Natural killer cell (primary cell): ENCODE results near the gene IMP4. TPM values are rescaled to one million over a fixed set of nuclear protein-coding genes. Genes with fewer than 3 reads are reported as not detected.

ENCODE experiments used
- ATAC-seq, 3 donors: fragments of 150-1000 bp in 2 of 3; fragments of 200-7000 bp in 1 of 3; cut with Tn5 transposase; 1 replicate in 1 of 3; 2 replicates in 2 of 3; pipeline ENCODE4 v1.10.0; 2021; ENCODE audit warnings: mild to moderate bottlenecking in 2 of 3, moderate library complexity in 2 of 3
- DNase-seq, 2 donors: peaks; one replicate each; pipeline versions ENCODE4 v3.0.0 to v3.0.0-alpha.2; 2013 to 2021; ENCODE audit warnings: mixed read lengths in 1 of 2
- H3K27ac ChIP-seq: one replicate; pipeline ENCODE4 v1.5.1; 2013; ENCODE audit warnings: mild to moderate bottlenecking, low read length
- H3K27me3 ChIP-seq: one replicate; pipeline ENCODE4 v1.6.1; 2013; ENCODE audit warnings: low read length; ENCODE audit not compliant: control insufficient read depth, insufficient read depth
- H3K36me3 ChIP-seq: one replicate; pipeline ENCODE4 v1.6.1; 2013; ENCODE audit warnings: low read length; ENCODE audit not compliant: control insufficient read depth, insufficient read depth
- H3K4me1 ChIP-seq: one replicate; pipeline ENCODE4 v1.6.1; 2013; ENCODE audit warnings: low read length; ENCODE audit not compliant: control insufficient read depth, insufficient read depth
- H3K4me3 ChIP-seq: one replicate; pipeline ENCODE4 v1.5.1; 2013; ENCODE audit warnings: low read length
- H3K9me3 ChIP-seq: one replicate; pipeline ENCODE4 v1.6.1; 2013; ENCODE audit warnings: low read length; ENCODE audit not compliant: control insufficient read depth, insufficient read depth
- H3K27ac Mint-ChIP-seq, 2 donors: one replicate each; pipeline ENCODE4 v1.8.0; 2022; ENCODE audit warnings: mild to moderate bottlenecking in 2 of 2, mixed read lengths in 2 of 2, moderate library complexity in 1 of 2
- H3K27me3 Mint-ChIP-seq, 2 donors: one replicate each; pipeline ENCODE4 v1.8.0; 2022; ENCODE audit warnings: low read depth in 2 of 2, mixed read lengths in 2 of 2
- H3K36me3 Mint-ChIP-seq: one replicate; pipeline ENCODE4 v1.8.0; 2022; ENCODE audit warnings: mixed read lengths
- H3K4me1 Mint-ChIP-seq, 2 donors: one replicate each; pipeline ENCODE4 v1.8.0; 2022; ENCODE audit warnings: mixed read lengths in 2 of 2
- H3K4me3 Mint-ChIP-seq: one replicate; pipeline ENCODE4 v1.8.0; 2022; ENCODE audit warnings: mild to moderate bottlenecking, moderate library complexity, mixed read lengths
- H3K9me3 Mint-ChIP-seq, 2 donors: one replicate each; pipeline ENCODE4 v1.8.0; 2022; ENCODE audit warnings: mixed read lengths in 2 of 2
- WGBS: methylation state at CpG from one replicate; pipeline ENCODE4 v1.1.7; 2013; ENCODE audit warnings: missing lambda C conversion rate; ENCODE audit not compliant: insufficient coverage; 5-methylcytosine and 5-hydroxymethylcytosine counted together
- intact Hi-C: fragments of 100-400 bp; cut with micrococcal nuclease; formaldehyde crosslinking; loops from one replicate; pipeline ENCODE4 v1.14.2; 2022
- total RNA-seq, 4 donors: library from RNA; stranded (reverse); fragments of 120-200 nt in 1 of 4; gene quantifications; one replicate each; pipeline versions ENCODE4 v1.2.3 to v1.2.4, GENCODE V29; 2013 to 2022
- TF ChIP-seq, protein P1 (sequence below): fragments of 200-600 bp; IDR thresholded peaks from one replicate; pipeline ENCODE4 v1.8.0; 2022; ENCODE audit warnings: antibody characterized with exemption

Gene IMP4
- total RNA-seq, 3 donors from 2014 or later (not counting 1 experiment from before 2014, with no cell fraction given): 60.5 to 80.6 (median 72.9) TPM

DNA sequence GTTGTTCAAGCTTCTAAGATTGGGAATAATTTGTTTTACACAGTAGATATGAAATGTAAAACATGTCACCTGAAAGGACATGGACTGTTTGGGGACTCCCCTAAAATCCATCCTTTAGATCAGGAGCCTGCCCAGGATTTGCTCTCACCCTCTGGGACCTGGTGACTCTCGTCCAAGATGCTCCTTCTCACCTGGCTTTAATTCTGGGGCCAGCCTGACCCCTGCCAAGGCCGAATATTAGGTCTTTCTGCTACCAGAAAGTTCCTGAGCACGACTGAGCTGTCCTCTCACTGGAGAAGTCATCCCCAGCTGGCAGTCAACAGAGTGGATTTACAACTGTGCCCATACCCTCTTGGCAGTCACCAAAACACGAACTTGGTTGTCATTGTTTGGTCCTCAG lies 38.4 kb downstream of the IMP4 start:
- intact Hi-C loops: no loop called here
- Mint-ChIP-seq H3K36me3 (peaks cover 2% of the 10 kb centered on the region), H3K9me3 (no peaks in the 10 kb centered on the region), H3K4me3 (no peak overlapping the region), H3K27ac (peak overlapping the region; percentile 73 to 74), H3K4me1 (peaks cover 60 to 79% of the 10 kb centered on the region in 2 donors), H3K27me3 (no peaks in the 10 kb centered on the region)
- WGBS: 93% methylated on average over 4 of the region's 4 CpGs
- TF ChIP-seq, protein P1, sequence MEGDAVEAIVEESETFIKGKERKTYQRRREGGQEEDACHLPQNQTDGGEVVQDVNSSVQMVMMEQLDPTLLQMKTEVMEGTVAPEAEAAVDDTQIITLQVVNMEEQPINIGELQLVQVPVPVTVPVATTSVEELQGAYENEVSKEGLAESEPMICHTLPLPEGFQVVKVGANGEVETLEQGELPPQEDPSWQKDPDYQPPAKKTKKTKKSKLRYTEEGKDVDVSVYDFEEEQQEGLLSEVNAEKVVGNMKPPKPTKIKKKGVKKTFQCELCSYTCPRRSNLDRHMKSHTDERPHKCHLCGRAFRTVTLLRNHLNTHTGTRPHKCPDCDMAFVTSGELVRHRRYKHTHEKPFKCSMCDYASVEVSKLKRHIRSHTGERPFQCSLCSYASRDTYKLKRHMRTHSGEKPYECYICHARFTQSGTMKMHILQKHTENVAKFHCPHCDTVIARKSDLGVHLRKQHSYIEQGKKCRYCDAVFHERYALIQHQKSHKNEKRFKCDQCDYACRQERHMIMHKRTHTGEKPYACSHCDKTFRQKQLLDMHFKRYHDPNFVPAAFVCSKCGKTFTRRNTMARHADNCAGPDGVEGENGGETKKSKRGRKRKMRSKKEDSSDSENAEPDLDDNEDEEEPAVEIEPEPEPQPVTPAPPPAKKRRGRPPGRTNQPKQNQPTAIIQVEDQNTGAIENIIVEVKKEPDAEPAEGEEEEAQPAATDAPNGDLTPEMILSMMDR: no peak
- H3K27me3 ChIP-seq: no peaks in the 10 kb centered on the region
- no peak overlapping the region for H3K27ac ChIP-seq
- H3K4me3 ChIP-seq: no peak overlapping the region
- H3K36me3 ChIP-seq: peaks cover 22% of the 10 kb centered on the region
- no peaks in the 10 kb centered on the region for H3K9me3 ChIP-seq
- no peak for ATAC-seq
- H3K4me1 ChIP-seq: peaks cover 29% of the 10 kb centered on the region
- DNase-seq: no peak

- ATAC-seq (no peak), DNase-seq (no peak)
- Histone ChIP-seq H3K27ac (no peak overlapping the region), H3K4me1 (peaks cover 26% of the 10 kb centered on the region), H3K9me3 (no peaks in the 10 kb centered on the region), H3K4me3 (no peak overlapping the region), H3K36me3 (peaks cover 20% of the 10 kb centered on the region), H3K27me3 (no peaks in the 10 kb centered on the region)
- WGBS: 66% methylated on average over 2 of the region's 4 CpGs
- Mint-ChIP-seq H3K27ac (peak overlapping the region; percentile 73 to 74), H3K36me3 (no peaks in the 10 kb centered on the region), H3K27me3 (no peaks in the 10 kb centered on the region), H3K9me3 (no peaks in the 10 kb centered on the region), H3K4me3 (no peak overlapping the region), H3K4me1 (peaks cover 55 to 79% of the 10 kb centered on the region in 2 donors)
- TF ChIP-seq, protein P1: no peak
- intact Hi-C loops: no loop called here
Observed at GRCh38 chr2:130381619-130382018, 38.9 kb downstream of the IMP4 start.

DNA sequence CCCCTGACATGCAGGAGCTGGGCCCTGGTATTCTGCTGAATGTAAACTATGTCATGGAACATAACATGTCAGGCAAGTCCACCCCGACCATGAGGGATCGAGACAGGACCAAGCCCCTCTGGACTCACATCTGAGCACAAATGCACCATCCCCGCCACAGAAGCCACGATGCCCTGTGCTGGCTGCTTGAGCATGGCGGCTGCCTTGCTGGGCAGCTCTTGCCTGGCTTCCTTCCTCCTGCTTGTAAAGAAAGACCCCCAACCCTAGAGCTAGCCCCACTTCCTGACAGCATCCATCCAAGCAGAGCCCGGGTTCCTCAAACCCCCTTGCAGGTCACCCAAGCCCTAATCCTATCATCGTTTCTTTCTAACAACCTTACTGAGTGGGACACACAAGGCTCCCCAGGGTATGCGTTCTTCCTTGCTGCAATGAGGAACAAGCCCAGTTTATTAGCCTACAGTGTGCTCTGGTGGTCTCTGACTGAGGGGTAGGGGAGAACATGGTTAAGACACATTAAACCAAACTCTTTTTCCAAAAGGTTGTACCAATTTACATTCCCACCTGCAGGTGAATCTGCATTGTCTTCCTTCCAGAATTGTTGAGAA lies 39.7 kb downstream of the IMP4 start:
- Histone ChIP-seq H3K4me1 (peaks cover 20% of the 10 kb centered on the region), H3K9me3 (no peaks in the 10 kb centered on the region), H3K4me3 (no peak overlapping the region), H3K27me3 (no peaks in the 10 kb centered on the region), H3K36me3 (peaks cover 19% of the 10 kb centered on the region), H3K27ac (no peak overlapping the region)
- Mint-ChIP-seq H3K27ac (peak overlapping the region; percentile 73 to 74), H3K4me3 (no peak overlapping the region), H3K9me3 (no peaks in the 10 kb centered on the region), H3K27me3 (no peaks in the 10 kb centered on the region), H3K4me1 (peaks cover 47 to 81% of the 10 kb centered on the region in 2 donors), H3K36me3 (no peaks in the 10 kb centered on the region)
- TF ChIP-seq, protein P1: no peak
- 90% methylated on average over 7 of the region's 8 CpGs for WGBS
- intact Hi-C loops: no loop called here
- DNase-seq (no peak), ATAC-seq (no peak)

DNA sequence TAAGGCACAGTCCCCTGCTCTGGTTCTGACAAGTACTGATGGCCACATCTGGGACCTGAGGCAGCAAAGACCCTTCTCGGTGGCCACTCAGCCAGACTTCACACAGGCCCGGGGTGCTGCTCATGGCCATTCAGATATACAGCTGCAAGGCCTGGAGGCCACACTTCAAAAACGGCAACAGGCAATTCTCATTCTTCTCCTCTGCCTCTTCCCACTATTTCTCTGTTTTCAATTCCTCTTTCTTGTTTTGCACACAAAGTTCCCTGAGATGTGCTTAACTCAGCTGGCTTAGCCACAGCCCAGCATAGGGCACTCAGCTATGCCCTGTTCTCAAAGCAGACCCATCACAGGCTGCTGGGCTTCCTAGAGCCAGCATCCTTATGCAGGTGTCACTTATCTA lies 43.0 kb downstream of the IMP4 start:
- intact Hi-C loops: no loop called here
- H3K36me3 ChIP-seq: peaks cover 5% of the 10 kb centered on the region
- Mint-ChIP-seq H3K4me1 (peaks cover 35 to 49% of the 10 kb centered on the region in 2 donors), H3K4me3 (no peak overlapping the region), H3K27ac (peak overlapping the region; percentile 47 to 64), H3K9me3 (no peaks in the 10 kb centered on the region), H3K27me3 (no peaks in the 10 kb centered on the region), H3K36me3 (no peaks in the 10 kb centered on the region)
- no peak overlapping the region for H3K27ac ChIP-seq
- TF ChIP-seq, protein P1: no peak
- H3K4me3 ChIP-seq: no peak overlapping the region
- DNase-seq: no peak
- no peaks in the 10 kb centered on the region for H3K27me3 ChIP-seq
- WGBS: 68% methylated on average over 3 of the region's 3 CpGs
- ATAC-seq: no peak
- H3K4me1 ChIP-seq: peaks cover 15% of the 10 kb centered on the region
- H3K9me3 ChIP-seq: no peaks in the 10 kb centered on the region
